ENCODE data around the gene TNS1. TPM values are rescaled to one million over a fixed set of nuclear protein-coding genes. Genes with fewer than 3 reads are reported as not detected.

Gene TNS1
- total RNA-seq, 1 experiment from 2014 or later: not detected

- DNase-seq (ENCODE audit: extremely low read depth, low read depth): no peak
Observed at GRCh38 chr2:217761645-217762277, 241.0 kb downstream of the TNS1 start.

DNA sequence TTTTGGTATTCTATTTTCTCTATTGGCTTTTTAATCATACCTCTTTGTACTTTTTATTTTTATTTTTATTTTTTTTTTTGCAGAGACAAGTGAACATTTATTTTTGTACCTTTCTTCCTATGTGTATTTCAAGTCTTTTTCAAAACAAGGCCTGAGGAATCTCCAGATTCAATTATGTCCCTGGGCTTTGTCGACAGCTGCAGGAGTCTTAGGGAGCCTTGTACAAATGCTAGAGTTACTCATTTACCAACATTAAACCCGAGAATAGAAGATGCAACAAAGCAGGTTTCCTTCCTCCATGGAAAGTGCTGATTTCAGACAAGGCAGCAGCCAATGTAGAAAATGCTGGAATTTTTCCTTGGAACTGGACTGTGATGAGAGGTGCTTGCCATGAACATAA is 242.8 kb downstream of the TNS1 start:
- DNase-seq (ENCODE audit: extremely low read depth, low read depth): no peak

DNA sequence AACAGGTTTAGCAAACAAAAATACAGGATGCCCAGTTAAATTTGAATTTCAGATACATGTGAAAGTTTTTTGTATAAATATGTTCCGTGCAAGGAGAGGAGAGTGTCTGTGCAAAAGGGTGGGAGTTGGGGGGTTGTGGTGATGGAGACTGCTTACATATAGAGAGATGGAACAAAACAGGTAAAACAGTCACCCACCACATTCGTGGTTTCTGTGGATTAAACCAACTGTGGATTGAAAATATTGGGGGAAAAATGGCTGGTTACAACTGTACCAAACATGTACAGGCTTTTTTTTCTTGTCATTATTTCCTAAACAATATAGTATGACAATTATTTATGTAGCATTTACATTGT is 245.7 kb downstream of the TNS1 start:
- DNase-seq (ENCODE audit: extremely low read depth, low read depth): no peak

DNA sequence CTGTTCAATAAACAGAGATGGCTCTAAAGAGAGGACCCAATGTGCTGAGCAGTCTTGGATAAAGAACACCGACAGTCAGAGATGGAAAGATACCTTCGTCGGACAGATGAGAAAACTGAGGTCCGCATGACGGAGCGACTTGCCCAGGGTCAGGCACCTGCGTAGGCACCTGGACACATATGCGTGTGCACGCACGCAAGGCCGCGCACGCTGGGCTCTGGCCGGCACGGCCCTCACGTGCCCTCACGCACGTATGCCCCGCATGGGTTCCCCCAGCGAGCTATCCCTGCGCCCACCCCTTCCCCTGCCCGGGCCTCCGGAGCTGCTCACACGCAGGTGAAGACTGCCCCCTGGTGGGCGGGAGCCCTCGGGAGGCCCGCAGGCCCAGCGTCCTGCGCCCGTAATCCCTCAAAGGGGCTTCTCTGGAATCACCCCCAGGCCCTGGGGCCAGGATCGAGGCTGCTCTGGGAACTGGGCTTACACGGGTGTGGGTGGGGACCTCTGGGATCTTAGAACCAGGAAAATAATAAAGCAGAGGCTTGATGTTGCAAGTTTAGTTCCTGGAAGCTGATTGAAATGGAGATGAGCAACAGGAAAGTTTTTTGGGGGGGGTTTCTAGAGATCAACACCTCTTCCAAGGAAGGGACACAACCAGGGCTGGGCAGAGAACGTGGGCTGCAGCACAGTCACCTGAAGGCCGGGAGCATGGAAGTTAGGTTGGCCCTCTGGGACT is 246.3 kb downstream of the TNS1 start:
- DNase-seq (ENCODE audit: extremely low read depth, low read depth): peak; percentile 28

- DNase-seq (ENCODE audit: extremely low read depth, low read depth): no peak
Observed at GRCh38 chr2:217755027-217755745, 247.6 kb downstream of the TNS1 start.

DNA sequence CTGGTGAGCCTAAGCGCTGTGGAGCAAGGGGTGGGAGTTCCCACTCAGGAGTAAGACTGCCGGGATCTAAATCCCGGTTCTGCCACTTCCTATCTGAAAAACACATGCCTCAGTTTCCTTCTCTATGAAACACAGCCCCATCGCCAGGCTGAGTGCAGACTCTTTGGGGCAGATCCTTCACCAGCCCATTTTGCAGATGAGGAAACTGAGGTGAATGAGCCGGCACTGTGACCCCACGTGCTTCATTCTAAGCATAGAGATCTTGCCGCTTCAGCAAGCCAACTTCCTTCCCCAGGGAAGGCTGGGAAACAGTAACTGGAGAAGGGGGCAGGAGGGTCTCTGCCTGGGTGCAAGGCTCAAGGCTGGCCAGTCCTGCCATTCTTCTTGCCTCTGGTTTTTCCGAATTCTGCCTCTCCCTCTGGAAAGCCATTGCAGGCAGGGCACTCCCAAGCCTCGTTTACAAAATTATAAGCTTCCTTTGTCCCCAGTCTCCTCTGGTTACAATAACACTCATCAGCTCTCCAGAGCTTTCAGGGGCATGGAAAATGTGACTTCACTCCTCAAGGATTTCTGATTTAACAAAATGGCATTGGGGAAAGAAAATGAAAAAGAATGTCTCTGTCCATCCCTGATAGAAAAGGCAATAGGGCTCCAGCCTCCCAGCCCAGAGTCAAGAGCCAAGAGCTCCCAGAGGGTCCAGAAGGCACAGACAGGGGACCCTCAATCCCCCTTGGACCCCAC is 249.2 kb downstream of the TNS1 start:
- DNase-seq (ENCODE audit: extremely low read depth, low read depth): no peak

DNA sequence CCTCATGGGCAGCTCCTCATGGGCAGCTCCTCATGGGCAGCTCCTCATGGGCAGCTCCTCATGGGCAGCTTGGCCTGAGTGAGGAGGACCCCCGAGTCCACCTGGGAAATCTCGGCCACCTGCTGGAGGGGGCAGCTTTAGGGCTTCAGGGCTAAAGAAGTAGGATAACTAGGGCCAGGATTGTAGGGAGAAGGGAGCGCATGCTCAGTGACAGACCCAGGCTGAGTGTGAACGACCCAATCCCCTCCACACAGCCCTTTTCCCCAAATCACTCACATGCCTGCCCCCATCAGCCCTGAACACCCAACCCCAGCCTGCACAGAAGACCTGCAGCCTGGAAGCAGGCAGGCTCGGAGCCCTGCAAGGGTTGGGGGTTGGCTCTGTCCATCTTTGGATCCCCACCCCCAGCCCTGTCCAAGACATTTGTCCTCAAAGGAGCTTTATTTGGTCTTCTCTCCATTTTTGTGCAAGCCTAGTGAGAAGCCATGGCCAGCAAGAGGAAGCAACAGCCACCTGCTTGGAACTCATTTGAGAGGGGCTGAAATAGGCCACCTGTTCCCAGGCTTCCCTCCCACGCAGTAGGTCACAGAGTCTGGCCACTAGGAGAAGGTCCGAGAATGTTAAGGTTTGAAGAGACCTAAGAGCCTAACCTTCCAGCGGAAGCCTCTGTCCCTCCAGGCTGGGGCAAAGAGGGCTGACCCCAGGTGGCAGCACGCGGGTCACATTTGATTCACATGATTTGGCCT is 249.9 kb downstream of the TNS1 start:
- DNase-seq (ENCODE audit: extremely low read depth, low read depth): no peak

- DNase-seq (ENCODE audit: extremely low read depth, low read depth): no peak
Observed at GRCh38 chr2:217751952-217752351, 250.8 kb downstream of the TNS1 start.

GRCh38 chr2:217751192-217751591 is 251.6 kb downstream of the TNS1 start:
- no peak for DNase-seq (ENCODE audit: extremely low read depth, low read depth)

Small RNA genes lying within 50 kb of the gene (small RNA-seq; reads per million reads assigned to genes)
- gene MIR6809: 0 reads per million in 2 experiments

Other genes with a start within 250 kb of the TNS1 start
- 0.20 TPM in 1 of 2 replicates, not detected in the other for gene RUFY4, start 66.3 kb upstream of the TNS1 start, total RNA-seq (2014; rRNA removed; shearing (Covaris generic))
- not detected in 2 replicates for gene CXCR2, start 123.0 kb upstream of the TNS1 start, total RNA-seq (2014; rRNA removed; shearing (Covaris generic))
- not detected in 2 replicates for gene CXCR1, start 164.0 kb upstream of the TNS1 start, total RNA-seq (2014; rRNA removed; shearing (Covaris generic))
- 231 and 247 TPM in 2 replicates for gene ARPC2, start 214.2 kb upstream of the TNS1 start, total RNA-seq (2014; rRNA removed; shearing (Covaris generic))